NCI-H460 (cell line): Measurements from ENCODE around the gene WNT7B. TPM values are rescaled to one million over a fixed set of nuclear protein-coding genes. Genes with fewer than 3 reads are reported as not detected.

Source experiments
- DNase-seq: peaks from one replicate; pipeline ENCODE4 v3.0.0-alpha.2; 2016; ENCODE audit warnings: low read depth; ENCODE audit errors: extremely low read depth
- total RNA-seq: library from RNA; depleted of rRNA; stranded (reverse); fragments of >200 nt; shearing (Covaris generic); gene quantifications from 2 replicates; pipeline ENCODE4 v1.2.3, GENCODE V29; 2014

The WNT7B gene
- total RNA-seq, 1 experiment from 2014 or later = not detected

- no peak for DNase-seq
These were observed 20.3 kb upstream of the WNT7B start for GRCh38 chr22:45997077-45997776.

DNA sequence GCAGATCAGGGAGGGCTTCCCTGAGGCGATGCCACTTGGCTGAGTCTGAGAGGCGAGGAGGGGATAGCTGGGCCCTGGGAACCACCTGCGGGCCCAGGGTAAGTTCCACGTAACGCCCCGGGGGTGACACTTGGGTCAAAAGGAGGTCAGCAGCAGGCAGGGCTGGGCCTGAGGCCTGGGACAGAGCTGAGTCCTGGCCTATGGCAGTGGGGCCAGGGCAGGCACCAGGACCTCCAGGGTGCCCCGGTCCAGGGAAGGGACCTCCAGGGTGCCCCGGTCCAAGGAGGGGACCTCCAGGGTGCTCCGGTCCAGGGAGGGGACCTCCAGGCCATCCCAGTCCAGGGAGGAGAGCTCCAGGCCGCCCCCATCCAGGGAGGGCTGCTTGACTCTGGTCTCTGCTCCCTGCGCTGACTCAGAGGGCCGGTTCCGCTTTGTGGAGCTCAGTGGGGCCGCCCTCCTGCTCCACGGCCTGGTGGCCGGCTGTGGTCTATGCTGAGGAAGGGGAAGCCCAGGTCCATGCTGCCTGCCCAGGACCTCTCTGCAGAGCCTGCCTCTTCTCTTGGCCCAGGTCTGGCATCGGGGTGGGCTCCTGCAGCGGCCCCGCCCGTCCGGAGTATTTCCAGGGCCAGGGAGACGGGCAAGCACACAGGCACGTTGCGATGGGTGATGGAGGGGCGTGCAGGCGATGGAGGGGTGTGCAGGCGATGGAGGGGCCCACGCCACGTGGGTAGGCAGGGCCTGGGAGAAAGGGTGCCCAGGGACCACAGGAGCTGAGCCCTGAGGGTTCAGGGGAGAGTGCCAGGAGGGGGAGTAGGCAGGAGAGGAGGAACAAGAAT is 19.5 kb upstream of the WNT7B start:
- DNase-seq = no peak

- no peak for DNase-seq
These were observed 18.6 kb upstream of the WNT7B start for GRCh38 chr22:45995405-45996101.

GRCh38 chr22:45994491-45995404 is 17.8 kb upstream of the WNT7B start:
- peak; percentile 71 for DNase-seq

DNA sequence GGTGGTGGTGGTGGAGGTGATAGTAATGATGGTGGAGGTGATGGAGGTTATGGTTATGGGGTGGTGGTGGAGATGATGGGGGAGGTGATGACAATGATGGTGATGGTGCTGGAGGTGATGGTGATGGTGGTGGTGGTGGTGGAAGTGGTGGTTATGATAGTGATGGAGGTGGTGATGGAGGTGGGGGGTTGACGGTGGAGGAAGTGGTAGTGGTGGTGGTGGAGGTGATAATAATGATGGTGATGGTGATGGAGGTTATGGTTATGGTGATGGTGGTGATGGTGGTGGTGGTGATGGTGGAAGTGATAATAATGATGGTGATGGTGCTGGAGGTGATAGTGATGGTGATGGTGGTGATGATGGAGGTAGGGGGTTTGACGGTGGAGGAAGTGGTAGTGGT is 16.9 kb upstream of the WNT7B start:
- no peak for DNase-seq

GRCh38 chr22:45993143-45993692 is 16.3 kb upstream of the WNT7B start:
- no peak for DNase-seq

DNA sequence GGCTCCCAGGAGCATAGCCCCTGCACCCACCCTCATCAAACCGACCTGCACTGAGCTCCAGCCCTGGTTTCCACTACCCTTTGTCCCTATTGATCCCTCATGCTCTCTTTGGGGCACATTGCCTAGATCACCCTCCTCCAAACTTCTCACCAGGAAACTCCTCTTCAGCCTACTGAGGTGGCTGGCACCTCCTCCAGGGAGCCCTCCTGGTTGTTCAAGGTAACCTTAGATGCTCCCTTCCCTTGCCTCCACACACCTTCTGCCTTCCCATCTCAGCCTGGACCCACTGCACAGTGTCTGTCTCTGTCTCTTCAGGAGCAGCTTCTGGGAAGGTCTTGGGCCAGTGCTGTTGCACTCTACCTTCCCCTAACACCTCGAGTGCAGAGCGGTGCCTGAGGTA is 15.8 kb upstream of the WNT7B start:
- no peak for DNase-seq

DNA sequence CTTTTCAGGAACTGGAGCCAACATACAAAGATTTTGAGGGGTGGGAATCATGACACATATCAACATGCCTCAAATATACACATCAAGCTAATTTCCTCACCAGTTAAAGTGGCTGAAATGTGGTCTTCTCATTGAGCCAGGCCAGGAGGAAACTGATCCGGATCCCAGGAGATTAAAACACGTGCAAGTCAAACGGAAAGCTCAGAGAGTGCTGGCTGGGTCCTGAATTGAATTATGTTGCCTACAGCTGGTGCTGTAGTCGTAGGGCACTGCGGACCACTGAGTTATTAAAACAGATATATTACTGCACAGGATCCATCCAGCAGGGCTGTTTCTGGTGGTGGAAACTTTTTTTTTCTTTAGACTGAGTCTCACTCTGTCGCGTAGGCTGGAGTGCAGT is 14.1 kb upstream of the WNT7B start:
- no peak for DNase-seq

GRCh38 chr22:45987136-45987861 is 10.3 kb upstream of the WNT7B start:
- DNase-seq = no peak

DNA sequence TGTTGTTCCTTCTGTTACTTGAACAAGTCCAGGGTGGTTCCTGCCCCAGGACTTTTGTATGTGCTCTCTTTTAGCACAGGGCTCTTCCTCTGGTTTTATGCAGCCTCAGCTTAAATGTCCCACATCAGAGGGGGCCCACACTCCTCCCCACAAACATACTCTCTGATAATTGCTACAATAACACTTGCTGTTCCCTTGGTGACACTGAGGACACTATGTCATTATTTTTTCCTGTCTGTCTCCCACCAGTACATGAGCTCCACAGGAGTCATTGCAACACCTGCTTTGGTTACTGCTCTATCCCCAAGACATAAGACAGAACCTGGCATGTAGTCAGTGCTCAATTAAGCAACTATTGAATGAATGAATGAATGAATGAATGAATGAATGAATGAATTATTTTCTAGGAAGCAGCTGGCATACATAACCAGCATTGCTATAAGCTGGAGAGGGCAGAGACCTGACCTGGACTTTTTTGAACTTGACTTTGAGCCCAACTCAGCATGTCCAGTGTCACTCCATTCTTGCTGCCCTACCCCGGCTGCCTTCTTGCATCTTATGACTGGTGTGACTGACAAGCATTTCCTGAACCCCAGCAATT is 7.5 kb upstream of the WNT7B start:
- no peak for DNase-seq

- no peak for DNase-seq
These were observed 6.8 kb upstream of the WNT7B start for GRCh38 chr22:45983797-45984196.

DNA sequence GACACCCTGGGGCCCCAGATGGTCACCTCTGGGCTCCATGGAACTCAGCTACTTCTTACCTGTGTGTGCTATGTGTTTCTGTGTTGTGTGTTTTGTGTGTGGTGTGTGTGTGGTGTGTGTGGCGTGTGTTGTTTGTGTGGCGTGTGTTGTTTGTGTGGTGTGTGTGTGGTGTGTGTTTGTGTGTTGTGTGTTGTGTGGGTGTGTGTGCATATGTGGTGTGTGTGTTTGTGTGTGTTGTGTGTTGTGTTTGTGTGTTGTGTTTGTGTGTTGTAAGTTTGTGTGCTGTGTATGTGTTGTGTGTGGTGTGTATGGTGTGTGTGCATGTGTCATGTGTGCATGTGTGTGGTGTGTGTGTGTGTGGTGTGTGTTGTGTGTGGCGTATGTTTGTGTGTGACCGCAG is 3.8 kb upstream of the WNT7B start:
- DNase-seq = no peak

DNA sequence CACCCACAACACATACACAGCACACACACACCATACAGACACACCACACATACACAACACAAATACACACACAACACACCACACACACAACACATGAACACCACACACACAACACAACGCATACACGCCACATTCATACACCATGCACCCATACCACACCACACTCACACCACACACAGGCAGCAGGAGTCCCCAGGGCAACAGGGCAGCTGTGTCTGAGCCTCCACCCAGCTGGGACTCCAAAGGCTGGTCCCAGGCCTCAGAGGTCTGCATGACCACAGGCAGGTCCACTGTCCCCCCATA is 3.3 kb upstream of the WNT7B start:
- no peak for DNase-seq

DNA sequence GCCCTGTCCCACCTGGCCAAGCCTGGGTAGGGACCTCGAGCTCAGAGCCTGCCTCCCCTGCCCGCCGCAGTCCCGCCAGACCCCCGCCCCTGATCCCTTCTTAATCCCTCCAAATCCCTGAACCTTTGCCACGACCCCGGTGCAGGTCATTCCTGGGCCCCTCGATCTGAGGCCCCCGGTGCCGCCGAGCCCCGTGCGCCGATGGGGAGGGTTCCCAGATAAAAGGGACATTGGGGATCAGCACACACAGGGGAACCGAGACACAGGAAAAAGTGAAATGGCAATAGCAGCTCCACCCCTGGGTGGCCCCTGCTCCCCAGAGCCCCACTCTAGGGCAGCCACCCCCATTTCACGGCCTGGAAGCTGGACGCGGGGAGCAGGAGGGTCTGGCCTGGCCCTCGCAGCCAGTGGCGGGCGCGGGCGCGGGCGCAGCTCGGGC is 1.3 kb upstream of the WNT7B start:
- DNase-seq = no peak

DNA sequence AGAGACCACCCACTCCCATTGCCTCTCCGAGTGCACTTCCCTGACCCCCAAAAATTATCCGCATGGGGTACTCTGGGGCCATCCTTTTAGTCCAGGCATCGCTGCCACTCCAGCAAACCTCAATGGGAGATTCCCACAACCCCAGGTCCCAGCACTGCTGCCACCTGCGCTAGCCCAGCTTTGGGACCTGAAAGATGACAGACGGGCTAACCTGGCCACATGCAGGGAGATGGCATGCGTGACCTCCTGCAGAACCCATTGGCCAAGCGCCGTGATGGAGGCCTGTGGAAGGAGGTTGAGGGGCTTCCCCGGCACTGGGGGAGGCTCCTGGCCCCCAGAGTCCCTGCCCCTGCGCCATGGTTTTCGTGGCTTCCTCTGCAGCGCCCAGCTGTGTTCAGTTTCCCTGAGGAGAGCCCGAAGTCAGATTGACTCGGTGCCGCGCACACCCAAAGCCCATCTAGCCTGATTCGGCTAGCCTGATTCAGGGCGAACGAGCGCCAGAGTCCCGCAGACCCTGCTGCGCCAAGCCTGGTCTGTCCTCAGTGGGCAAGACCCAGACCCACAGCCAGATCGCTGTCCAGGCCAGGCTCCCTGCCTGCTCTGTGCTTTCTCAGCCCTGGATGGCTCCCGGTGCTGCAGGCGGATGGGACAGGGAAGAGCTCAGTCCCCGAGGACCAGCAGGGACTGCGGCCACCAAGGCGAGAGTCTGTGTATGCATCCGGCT is 751 bp upstream of the WNT7B start:
- no peak for DNase-seq

- no peak for DNase-seq
These were observed 534 bp downstream of the WNT7B start for GRCh38 chr22:45976254-45977002.

GRCh38 chr22:45975164-45976161 is 1.5 kb downstream of the WNT7B start:
- DNase-seq = no peak
